Activated CD8-positive, alpha-beta memory T cell treated with anti-CD3 and anti-CD28 coated beads for 1 hour (primary cell): ENCODE data around the gene SMYD3.

Experiments
- DNase-seq, 2 donors: peaks; one replicate each; pipeline ENCODE4 v3.0.0-alpha.2; 2020; ENCODE audit warnings: low read depth in 1 of 2; ENCODE audit errors: extremely low read depth in 1 of 2

SMYD3 gene

DNA sequence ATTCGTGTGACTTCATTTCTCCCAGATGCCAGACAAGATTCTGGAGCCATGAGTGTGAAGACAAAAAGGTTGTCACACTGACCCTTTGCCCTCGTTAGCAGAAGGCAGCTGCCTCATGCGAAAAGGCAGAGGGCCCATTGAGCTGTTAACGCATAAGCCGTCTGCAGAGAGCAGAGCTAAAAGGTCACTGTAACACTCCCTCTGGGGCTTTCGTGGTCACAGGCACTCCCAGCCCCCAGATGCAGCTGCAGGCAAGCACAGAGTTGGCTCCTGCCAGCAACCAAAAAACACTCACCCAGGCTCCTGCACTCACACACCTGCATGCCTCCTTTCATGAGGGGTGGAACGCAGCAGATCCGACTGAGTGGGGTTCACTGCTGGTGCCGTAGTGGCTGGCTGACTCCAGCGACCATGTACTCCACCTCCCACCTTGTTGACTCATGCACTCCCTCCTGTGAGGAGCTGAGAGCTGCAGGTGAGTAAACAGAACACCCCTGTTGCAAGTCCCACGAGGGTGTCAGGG lies 287.5 kb downstream of the SMYD3 start:
- DNase-seq = no peak

DNA sequence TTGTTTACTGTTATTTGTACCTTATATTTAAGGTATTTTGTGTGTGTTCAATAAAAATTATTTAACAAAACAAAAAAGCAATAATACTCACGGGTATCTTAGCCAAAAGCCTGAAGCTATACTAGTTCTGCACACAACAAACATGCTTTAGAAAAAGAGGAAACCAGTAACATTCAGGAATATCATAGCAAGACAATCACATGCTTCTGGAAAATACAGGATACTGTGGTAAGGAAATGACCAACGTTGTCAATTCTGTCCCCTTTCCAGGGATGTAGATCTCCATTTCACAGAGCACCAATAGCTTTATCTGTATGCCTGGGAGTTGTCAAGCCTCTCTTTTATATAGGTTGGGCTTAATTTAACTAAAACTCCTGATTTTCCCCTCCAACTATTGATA lies 288.4 kb downstream of the SMYD3 start:
- DNase-seq = no peak

GRCh38 chr1:246216906-246217305 lies 290.2 kb downstream of the SMYD3 start:
- no peak for DNase-seq

DNA sequence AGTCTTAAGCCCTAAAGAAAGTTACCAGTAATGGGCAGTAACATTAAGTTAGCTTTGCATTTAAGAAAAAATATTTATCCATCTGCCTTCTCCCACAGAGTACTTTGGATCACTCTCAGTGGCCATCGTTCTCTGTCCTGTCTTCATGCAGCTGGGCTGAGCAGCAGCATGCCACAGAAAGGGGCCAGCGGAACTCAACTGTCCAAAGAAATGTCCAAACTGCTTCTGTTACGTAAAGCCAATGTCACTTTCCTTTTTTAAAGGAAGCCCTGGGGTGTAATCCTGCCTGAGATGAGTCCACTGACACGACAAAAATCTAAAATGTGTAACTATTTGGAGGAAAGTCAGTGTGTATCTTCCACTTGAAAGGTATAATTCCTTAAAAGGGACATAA lies 291.6 kb downstream of the SMYD3 start:
- no peak for DNase-seq

DNA sequence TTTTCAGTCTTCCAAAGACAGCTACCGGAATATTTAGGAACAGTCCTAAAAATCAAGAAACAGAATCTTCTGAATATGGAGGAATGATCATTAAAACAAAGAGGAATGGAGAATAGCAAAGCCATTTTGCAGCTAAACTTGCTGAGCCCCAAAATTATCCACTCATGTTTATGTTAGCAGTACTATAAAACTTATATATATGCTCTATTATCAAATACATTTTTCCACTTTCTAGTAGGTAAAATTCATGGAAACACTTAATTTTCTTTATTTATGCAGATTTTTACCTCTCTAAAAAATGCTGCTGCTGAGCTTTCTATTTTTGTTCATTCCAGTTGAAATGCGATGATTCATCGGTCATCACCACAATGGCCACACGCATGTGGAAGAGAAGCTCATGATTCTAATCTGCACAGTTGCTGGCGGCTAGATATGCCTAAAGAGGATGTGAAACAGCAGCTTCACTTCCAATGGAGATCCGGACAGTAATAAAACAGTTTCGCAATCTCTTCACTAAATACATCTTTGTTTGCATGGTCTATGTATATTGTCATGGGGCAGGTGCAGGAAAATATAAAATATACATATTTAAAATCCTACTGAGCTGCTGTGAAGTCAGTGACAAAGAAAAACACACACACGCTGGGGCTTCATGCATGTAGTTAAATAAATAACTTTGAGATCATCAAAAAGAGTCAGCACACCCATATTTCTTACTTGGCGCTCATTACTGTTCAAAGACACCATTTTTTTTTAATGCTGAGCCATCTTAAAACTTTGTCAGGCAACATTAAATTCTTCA lies 292.2 kb downstream of the SMYD3 start:
- DNase-seq = no peak

GRCh38 chr1:246213947-246214346 lies 293.1 kb downstream of the SMYD3 start:
- no peak for DNase-seq

DNA sequence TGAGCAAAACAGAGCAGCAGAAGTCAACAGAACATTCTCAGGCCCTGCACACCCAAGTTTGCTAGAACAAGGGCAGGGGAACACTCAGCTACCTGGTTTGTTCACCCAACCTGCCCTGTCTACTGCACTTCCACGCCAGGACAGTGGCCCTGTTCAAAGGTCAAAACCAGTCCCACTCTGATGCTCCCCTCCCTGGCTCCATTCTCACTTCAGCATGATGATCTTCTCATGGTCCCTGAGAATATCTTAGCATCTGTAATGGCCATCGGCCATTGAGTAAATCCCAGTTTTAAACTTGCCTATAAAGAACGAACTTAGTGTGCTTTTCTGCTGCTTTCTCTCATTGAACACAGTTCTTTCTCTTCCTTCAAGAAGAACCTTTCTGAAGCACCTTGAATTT lies 293.6 kb downstream of the SMYD3 start:
- no peak for DNase-seq

GRCh38 chr1:246213036-246213435 lies 294.0 kb downstream of the SMYD3 start:
- no peak for DNase-seq

DNA sequence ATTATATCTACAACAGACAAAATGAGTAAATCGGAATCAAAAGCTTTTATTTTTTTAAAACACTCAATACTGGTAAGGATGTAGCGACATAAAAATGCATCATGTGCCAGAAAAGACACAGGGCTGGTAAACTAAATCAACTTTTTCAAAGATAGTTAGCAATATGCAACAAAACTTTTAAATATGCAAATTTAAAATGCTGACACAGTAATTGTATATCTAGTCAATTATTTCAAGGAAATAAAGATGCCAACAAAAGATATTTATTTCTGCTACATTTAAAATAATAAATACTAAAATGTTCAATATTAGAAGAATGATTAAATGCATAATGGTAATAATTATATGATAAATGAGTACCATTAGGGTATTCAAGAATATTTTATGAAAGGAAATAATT lies 295.1 kb downstream of the SMYD3 start:
- DNase-seq = no peak

- no peak for DNase-seq
Measured at GRCh38 chr1:246210756-246211155, 296.3 kb downstream of the SMYD3 start.

- no peak for DNase-seq
Measured at GRCh38 chr1:246208105-246208504, 299.0 kb downstream of the SMYD3 start.

DNA sequence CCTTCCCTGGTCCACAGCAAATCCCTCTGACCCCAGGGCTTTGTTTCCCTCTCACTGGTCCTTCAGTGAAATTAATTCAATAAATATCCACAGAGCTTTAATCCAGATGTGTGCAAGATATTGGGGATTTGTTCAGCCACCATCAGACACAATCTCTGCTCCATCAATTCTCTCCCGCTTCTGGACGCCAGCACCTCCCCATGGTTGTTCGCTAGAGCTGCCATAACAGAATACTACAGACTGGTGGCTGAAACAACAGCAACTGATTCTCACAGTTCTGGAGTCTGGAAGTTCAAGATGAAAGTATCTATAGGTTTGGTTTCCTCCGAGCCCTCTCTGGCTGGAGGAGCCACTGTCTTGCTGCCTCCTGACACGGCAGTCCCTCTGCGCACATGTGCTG lies 303.9 kb downstream of the SMYD3 start:
- DNase-seq = no peak

- no peak for DNase-seq
Measured at GRCh38 chr1:246200738-246201137, 306.3 kb downstream of the SMYD3 start.

DNA sequence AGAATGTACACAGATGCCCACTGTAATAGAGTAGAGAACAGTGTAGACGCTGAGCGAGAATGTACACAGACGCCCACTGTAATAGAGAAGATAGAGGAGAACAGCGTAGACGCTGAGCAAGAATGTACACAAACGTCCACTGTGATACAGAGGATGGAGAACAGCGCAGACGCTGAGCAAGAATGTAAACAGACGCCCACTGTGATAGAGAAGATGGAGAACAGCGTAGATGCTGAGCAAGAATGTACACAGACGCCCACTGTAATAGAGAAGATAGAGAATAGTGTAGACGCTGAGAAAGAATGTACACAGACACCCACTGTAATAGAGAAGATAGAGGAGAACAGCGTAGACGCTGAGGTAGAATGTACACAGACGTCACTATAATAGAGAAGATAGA lies 306.9 kb downstream of the SMYD3 start:
- no peak for DNase-seq

DNA sequence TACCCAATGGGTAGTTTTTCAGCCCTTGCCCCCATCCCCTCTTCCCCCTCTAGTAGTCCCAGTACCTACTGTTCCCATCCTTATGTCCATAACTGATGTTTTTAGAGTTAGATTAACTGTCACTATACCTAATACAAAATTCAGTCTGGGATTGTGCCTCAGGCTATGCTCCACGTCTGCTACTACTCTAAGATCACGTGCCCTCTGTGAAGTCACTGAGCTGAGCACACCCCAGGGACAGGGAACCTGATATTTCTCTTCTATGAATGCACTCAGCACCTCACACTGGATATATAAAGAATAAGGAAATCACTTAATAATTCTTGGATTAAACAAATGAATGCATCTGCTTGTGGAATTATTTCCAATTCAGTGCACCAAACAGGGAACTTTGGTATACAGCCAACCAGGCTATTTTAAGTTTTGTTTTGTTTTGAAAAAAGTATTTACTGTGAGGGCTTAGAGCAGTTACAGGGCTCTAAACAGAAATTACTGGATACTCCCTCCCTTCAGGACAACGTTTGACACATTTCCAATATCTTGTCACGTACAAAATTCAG lies 307.9 kb downstream of the SMYD3 start:
- DNase-seq = no peak

DNA sequence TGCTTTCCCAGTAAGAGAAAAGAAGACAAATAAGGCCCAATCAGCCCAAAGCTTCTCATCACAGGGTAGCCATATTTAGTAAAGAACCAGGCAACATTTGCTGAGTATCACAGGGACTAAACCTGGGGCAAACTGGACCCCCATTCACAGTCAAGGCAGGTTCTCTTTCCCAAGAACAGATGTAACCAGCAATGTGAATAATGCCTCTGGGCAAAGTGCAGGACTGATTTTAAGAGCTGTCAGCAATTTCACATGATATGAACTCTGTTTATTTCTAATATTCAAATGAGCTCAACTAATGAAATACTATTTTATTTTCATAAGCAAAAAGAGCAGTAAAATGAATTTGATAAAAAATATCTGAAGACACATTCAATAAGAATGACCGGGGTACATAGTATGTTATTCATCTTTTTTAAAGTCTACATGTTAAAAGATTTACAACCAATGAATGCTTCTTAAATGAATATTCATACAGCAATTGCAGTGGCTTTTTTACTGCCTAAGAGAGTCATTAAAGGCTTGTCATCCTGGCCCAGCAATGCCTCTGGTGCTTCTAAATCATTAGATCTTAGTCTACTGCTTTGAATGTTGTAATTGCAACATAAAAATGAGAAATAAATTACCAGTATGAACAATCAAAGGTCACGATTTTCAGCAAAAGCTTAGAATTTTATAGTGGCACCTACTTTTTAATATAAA lies 308.8 kb downstream of the SMYD3 start:
- no peak for DNase-seq

- no peak for DNase-seq
Measured at GRCh38 chr1:246197076-246197475, 310.0 kb downstream of the SMYD3 start.

- DNase-seq = no peak
Measured at GRCh38 chr1:246195296-246195695, 311.8 kb downstream of the SMYD3 start.

DNA sequence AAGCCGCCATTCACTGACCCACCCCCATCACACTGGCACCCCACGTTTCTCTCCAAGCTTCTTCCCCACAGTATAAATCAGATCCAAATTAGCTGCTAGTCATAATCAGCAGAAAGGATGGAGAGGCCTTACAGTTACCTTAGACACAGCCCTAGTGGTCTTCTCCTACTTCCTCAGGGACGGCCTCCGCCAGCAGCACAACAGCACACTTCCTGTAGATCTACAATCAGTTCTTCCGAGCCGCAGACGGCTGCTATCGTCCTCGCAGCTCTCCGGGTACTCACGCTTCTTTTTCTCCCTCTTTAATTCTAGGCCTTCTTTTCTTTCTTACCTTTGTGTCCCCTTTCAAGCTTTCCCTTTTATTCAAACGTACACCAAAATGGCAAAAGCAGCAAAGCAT lies 313.5 kb downstream of the SMYD3 start:
- no peak for DNase-seq

- no peak for DNase-seq
Measured at GRCh38 chr1:246189126-246189525, 318.0 kb downstream of the SMYD3 start.

DNA sequence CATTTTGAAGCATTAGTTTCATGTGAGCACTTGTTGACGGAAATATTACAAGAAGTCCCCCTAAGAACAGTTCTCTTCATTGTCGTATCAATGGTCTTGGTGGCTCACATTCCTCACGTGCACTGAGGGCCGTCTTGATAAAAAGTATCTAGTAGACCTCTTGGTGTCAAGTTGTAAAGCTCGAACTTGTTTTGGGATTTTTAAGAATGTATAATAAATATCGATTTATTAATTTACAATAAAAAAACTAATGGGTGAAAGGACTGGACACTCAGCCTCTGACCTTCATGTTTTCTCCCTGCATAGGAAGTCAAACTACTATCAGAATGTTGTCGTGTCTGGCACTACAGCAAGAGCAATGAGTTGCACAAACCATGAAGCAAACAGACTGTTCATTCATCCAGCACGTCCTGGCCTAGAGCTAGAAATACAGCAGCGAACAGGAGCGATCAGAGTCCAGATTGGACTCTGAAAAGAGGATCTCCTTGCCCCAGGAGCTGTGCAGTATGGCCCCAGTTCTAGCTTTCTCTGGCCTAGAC lies 319.2 kb downstream of the SMYD3 start:
- no peak for DNase-seq

DNA sequence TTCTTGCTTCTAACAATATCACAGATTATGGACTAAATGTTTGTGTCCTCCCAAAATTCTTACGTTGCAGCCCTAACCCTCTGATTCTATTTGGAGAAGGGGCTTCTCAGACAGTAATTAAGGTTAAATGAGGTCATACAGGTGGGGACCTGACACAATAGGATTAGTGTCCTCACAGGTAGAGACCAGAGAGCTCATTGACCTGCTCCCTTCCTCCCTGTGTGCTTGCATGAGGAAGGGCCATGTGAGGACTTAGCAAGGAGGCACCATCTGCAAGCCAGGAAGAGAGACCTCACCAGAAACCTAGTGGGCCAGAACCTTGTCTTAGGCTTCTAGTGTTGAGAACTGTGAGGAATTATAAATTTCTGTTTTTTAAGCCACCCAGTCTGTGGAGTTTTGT lies 322.6 kb downstream of the SMYD3 start:
- DNase-seq = no peak
